NT2/D1 (cell line): ENCODE results near the gene CD4.

Experiments
- SUZ12 ChIP-seq: IDR thresholded peaks from 2 replicates; pipeline ENCODE4 v1.6.1; 2011; ENCODE audit not compliant: insufficient read length, insufficient read depth; ENCODE audit errors: extremely low read depth
- YY1 ChIP-seq: IDR thresholded peaks from 2 replicates; pipeline ENCODE4 v1.6.1; 2011; ENCODE audit not compliant: insufficient read length, insufficient read depth
- ZNF274 ChIP-seq: IDR thresholded peaks from 2 replicates; pipeline ENCODE4 v1.6.1; 2011; ENCODE audit warnings: mild to moderate bottlenecking, low read depth, low read length

GRCh38 chr12:6818645-6819044 is 29.3 kb downstream of the CD4 start:
- TF ChIP-seq SUZ12 (no peak), YY1 (no peak), ZNF274 (no peak)
